Vagina (tissue), 1 donor: ENCODE measurements around the gene GCG. TPM values are rescaled to one million over a fixed set of nuclear protein-coding genes. Genes with fewer than 3 reads are reported as not detected.

Experiments
- total RNA-seq: library from RNA; depleted of rRNA; stranded (reverse); fragments of >200 nt; gene quantifications from one replicate; pipeline ENCODE4 v1.2.3, GENCODE V29; 2016

Gene GCG
- total RNA-seq, 1 donor from 2014 or later = not detected

Other genes with a start within 250 kb of the GCG start
- 15.5 TPM for gene DPP4, start 78.0 kb downstream of the GCG start, total RNA-seq
- 4.2 TPM for gene FAP, start 91.2 kb upstream of the GCG start, total RNA-seq
- gene IFIH1, start 166.4 kb upstream of the GCG start, total RNA-seq = 12.3 TPM
- gene GCA, start 191.9 kb upstream of the GCG start, total RNA-seq = 13.5 TPM